ENCODE measurements around the gene CST1.

DNA sequence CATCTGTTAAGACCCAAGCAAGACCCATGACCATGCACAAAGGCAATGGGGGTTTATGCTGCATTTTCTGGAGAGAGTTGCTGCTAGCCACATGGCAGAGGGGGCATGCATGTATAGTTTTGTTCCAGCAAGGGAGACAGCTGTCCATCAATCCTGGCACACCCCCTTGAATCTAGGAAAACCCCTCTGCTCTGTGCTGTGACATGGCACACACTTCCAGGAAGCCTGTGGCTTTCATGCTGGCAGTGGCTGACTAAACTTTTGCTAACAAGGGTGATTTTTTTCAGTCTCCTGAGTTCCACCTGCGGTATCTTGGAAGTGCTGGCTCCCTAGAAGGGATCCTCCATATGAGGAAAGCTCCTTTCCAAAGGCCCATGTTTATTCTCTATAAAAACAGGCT is 52.8 kb downstream of the CST1 start:
- TF ChIP-seq EZH2phosphoT487 (IDR thresholded peaks at IDR 0.05; ENCODE audit: low read depth, severe bottlenecking, unreplicated experiment): no peak
- TF ChIP-seq, protein P1, sequence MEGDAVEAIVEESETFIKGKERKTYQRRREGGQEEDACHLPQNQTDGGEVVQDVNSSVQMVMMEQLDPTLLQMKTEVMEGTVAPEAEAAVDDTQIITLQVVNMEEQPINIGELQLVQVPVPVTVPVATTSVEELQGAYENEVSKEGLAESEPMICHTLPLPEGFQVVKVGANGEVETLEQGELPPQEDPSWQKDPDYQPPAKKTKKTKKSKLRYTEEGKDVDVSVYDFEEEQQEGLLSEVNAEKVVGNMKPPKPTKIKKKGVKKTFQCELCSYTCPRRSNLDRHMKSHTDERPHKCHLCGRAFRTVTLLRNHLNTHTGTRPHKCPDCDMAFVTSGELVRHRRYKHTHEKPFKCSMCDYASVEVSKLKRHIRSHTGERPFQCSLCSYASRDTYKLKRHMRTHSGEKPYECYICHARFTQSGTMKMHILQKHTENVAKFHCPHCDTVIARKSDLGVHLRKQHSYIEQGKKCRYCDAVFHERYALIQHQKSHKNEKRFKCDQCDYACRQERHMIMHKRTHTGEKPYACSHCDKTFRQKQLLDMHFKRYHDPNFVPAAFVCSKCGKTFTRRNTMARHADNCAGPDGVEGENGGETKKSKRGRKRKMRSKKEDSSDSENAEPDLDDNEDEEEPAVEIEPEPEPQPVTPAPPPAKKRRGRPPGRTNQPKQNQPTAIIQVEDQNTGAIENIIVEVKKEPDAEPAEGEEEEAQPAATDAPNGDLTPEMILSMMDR (IDR thresholded peaks at IDR 0.05; ENCODE audit: poor library complexity): no peak

All from hepatocyte (in vitro differentiated cells).